Measurements from ENCODE around the gene TRPV4.

- TF ChIP-seq CTCF (IDR thresholded peaks at IDR 0.05; ENCODE audit: borderline replicate concordance, extremely low read depth, low read length, poor library complexity, severe bottlenecking) (no peak), EZH2 (IDR thresholded peaks at IDR 0.05; ENCODE audit: borderline replicate concordance, low read depth, low read length, severe bottlenecking) (no peak)
These were observed 69.9 kb downstream of the TRPV4 start for GRCh38 chr12:109763201-109763841.

All from DND-41 (cell line).